ENCODE results near the gene ACOX1.

DNA sequence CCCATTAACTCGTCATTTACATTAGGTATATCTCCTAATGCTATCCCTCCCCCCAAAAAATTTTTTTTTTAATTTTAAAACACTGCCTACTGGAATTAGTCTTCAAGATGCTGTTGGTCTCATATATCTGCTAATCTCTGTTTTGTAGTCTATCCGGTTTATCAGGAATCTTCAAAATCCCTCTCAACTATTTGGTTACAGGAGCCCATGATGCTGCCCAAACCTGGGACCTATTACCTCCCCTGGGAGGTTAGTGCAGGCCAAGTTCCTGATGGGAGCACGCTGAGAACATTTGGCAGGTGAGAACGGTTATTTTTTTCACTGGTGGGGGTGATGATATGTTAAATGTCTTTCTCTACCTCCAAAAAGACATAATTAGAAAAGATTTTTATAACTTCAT, 7.0 kb upstream of the ACOX1 start:
- TF ChIP-seq, protein P1, sequence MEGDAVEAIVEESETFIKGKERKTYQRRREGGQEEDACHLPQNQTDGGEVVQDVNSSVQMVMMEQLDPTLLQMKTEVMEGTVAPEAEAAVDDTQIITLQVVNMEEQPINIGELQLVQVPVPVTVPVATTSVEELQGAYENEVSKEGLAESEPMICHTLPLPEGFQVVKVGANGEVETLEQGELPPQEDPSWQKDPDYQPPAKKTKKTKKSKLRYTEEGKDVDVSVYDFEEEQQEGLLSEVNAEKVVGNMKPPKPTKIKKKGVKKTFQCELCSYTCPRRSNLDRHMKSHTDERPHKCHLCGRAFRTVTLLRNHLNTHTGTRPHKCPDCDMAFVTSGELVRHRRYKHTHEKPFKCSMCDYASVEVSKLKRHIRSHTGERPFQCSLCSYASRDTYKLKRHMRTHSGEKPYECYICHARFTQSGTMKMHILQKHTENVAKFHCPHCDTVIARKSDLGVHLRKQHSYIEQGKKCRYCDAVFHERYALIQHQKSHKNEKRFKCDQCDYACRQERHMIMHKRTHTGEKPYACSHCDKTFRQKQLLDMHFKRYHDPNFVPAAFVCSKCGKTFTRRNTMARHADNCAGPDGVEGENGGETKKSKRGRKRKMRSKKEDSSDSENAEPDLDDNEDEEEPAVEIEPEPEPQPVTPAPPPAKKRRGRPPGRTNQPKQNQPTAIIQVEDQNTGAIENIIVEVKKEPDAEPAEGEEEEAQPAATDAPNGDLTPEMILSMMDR (IDR thresholded peaks at IDR 0.05) = no peak
- TF ChIP-seq POLR2A (IDR thresholded peaks at IDR 0.05) = no peak
- TF ChIP-seq EP300 (IDR thresholded peaks at IDR 0.05) = no peak
